Measurements from ENCODE around the gene NR3C1. TPM values are rescaled to one million over a fixed set of nuclear protein-coding genes. Genes with fewer than 3 reads are reported as not detected.

Gene NR3C1
- total RNA-seq, 2 experiments from 2014 or later: 52.7 to 55.6 TPM

DNA sequence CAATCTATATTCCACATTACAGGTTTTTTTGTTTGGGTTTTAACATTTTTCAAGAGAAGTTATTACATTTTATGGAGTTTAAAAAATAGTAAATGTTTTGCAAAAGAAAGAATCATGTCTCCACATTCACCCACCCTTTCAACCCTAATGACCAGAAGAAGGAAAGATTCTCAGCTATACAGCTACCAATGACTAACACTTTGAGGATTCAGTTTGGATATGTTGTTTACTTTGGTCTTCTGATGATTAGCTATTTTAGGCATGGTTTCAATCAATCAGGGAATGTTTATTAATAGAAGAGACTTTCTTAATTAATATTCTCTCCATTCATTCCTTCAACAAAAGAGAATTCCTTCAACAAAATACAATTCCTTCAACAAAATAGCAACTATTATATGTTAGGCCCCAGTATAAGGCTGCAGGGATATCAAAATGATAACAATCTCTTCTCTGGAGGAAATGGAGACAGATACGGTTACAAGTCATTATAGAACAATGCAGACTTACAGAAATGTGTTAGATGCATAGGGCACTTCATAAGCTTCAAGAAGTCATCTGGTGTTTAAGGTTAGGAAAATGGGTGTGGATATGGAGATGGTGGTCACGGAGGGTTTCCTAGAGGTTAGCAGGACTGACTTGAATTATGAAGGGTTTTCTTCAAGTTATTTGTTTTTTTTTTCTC, 9.3 kb upstream of the NR3C1 start:
- ATAC-seq: no peak
- DNase-seq: no peak
- Mint-ChIP-seq H3K4me1 (ENCODE audit: low read depth) (peaks cover 28% of the 10 kb centered on the region), H3K9me3 (no peaks in the 10 kb centered on the region), H3K36me3 (ENCODE audit: low read depth) (no peaks in the 10 kb centered on the region), H3K27ac (no peak overlapping the region), H3K27me3 (no peaks in the 10 kb centered on the region), H3K4me3 (no peak overlapping the region)
- ChIA-PET CTCF (interaction anchor here (0.9 to 1.8 kb wide), 2 partner anchors 12 to 26 kb away, joined by 3 to 4 read pairs; no protein-coding TSS in a partner anchor), POLR2A (interaction anchor here (2.0 kb wide), 1 partner anchor 8 kb away, joined by 8 read pairs; no protein-coding TSS in a partner anchor)
- intact Hi-C loops (cut with micrococcal nuclease): no loop called here
- TF ChIP-seq CTCF (IDR thresholded peaks at IDR 0.05): no peak

DNA sequence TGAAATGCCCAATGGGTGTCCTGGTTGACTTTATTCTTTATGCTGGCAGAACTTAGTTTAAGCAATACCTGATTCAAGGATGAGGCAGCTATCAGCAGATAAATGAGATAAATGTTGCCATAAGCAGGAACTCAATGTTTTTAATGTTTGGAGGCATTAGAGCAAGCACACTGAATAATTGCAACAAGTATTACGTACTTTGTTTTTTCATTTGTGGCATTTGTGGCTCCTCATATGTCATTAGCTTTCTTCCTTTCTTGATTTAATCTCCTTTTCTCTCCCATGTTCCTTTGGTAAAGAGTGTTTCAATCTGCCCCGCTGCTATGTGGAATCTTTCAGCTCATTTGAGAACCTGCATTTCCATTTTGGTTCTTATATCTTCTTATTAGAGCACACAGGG, 6.4 kb upstream of the NR3C1 start:
- no peak overlapping the region for H3K4me3 Mint-ChIP-seq
- ATAC-seq: no peak
- no peaks in the 10 kb centered on the region for H3K27me3 Mint-ChIP-seq
- intact Hi-C loops (cut with micrococcal nuclease): no loop called here
- ChIA-PET CTCF (no interaction called here), POLR2A (no interaction called here)
- H3K27ac Mint-ChIP-seq: no peak overlapping the region
- no peaks in the 10 kb centered on the region for H3K9me3 Mint-ChIP-seq
- no peak for TF ChIP-seq CTCF (IDR thresholded peaks at IDR 0.05)
- DNase-seq: no peak
- H3K36me3 Mint-ChIP-seq (ENCODE audit: low read depth): peaks cover 11% of the 10 kb centered on the region
- peaks cover 31% of the 10 kb centered on the region for H3K4me1 Mint-ChIP-seq (ENCODE audit: low read depth)

DNA sequence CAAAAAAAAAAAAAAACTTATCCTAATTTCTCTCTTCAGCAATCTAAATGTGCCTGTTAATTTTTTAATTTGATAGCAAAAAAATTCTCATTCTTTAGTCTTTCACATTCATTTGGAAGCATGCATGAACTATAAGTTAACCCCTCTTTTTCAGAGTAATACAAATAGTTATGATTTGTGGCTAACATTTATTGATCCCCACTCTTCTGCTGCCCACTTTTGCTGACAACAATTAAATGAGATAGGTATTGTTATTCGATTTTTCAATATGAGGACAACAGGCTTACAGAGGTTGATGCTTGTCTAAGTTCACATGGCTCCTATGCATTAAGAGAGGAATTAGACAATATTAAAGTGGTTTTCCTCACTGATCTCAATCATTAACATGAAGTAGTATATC, 2.9 kb upstream of the NR3C1 start:
- H3K9me3 Mint-ChIP-seq: no peaks in the 10 kb centered on the region
- DNase-seq: no peak
- peaks cover 18% of the 10 kb centered on the region for H3K36me3 Mint-ChIP-seq (ENCODE audit: low read depth)
- peak overlapping the region; percentile 95 for H3K27ac Mint-ChIP-seq
- no peaks in the 10 kb centered on the region for H3K27me3 Mint-ChIP-seq
- TF ChIP-seq CTCF (IDR thresholded peaks at IDR 0.05): no peak
- peaks cover 23% of the 10 kb centered on the region for H3K4me1 Mint-ChIP-seq (ENCODE audit: low read depth)
- ChIA-PET CTCF (no interaction called here), POLR2A (no interaction called here)
- no peak for ATAC-seq
- peak overlapping the region; percentile 90 for H3K4me3 Mint-ChIP-seq
- intact Hi-C loops (cut with micrococcal nuclease): no loop called here

DNA sequence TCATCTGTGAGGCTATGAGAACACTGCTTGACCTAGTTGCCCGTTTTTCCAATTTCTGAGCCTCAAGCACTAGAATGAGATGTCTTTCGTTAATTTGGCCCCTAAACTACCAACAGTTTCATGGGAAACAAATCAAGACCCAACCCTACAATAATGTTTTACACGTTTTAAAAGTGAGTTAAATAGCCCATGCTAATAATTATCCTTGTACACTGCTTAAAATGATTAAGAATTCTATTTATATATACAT, 2.3 kb upstream of the NR3C1 start:
- peaks cover 29% of the 10 kb centered on the region for H3K4me1 Mint-ChIP-seq (ENCODE audit: low read depth)
- ChIA-PET CTCF (no interaction called here), POLR2A (no interaction called here)
- no peaks in the 10 kb centered on the region for H3K9me3 Mint-ChIP-seq
- no peak for TF ChIP-seq CTCF (IDR thresholded peaks at IDR 0.05)
- peak overlapping the region; percentile 90 for H3K4me3 Mint-ChIP-seq
- H3K27ac Mint-ChIP-seq: peak overlapping the region; percentile 95
- no peak for ATAC-seq
- H3K36me3 Mint-ChIP-seq (ENCODE audit: low read depth): peaks cover 20% of the 10 kb centered on the region
- intact Hi-C loops (cut with micrococcal nuclease): no loop called here
- no peaks in the 10 kb centered on the region for H3K27me3 Mint-ChIP-seq
- DNase-seq: no peak

DNA sequence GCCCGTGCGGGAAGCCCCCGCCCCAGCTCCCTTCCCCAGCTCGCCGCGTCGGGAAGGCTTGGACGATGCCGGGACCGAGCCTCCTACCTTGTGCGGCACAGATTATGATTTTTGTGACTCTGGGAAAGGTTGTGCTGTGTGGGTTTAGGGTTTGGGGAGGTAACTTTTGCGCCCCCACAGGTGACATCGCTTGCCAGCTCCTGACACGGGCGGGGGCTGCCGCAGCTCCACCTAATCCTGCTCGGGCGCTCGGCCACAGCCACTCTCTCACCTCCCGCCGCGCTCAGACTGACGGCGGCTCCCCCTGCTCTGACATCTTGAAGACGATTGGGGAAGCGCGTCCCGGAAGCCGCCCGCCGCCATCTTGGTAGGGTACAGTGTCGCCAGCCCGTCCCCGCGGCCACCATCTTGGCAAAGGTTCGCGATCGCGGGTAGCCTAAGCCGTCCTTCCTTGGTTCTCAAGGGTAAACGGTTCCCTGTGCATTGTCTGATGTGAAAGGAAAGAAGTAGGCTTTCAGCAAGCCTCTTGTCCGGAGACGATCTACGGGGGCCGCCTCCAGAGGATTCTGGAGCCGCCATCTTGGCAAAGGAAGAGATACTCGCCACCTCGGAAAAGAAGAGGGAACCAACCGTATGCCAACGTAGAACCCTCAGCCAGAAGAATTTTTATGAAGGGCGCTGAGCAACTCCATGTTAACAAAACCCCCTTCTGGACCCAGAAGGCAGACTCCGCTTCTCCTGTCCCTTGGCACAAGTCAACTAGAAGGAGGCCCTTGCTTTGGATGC, 1.8 kb upstream of the NR3C1 start:
- H3K27me3 Mint-ChIP-seq: no peaks in the 10 kb centered on the region
- ChIA-PET CTCF (interaction anchor here (0.7 to 2.8 kb wide), 8 partner anchors 14 to 419 kb away, joined by 3 to 14 read pairs (median 4); no protein-coding TSS in a partner anchor), POLR2A (interaction anchor here (0.7 to 3.0 kb wide), 13 partner anchors 8 to 420 kb away, joined by 3 to 50 read pairs (median 4); no protein-coding TSS in a partner anchor)
- no peaks in the 10 kb centered on the region for H3K9me3 Mint-ChIP-seq
- intact Hi-C loops (cut with micrococcal nuclease): no loop called here
- DNase-seq: peak; percentile 94
- peak overlapping the region; percentile 90 for H3K4me3 Mint-ChIP-seq
- peak overlapping the region; percentile 95 for H3K27ac Mint-ChIP-seq
- H3K4me1 Mint-ChIP-seq (ENCODE audit: low read depth): peaks cover 34% of the 10 kb centered on the region
- peak; percentile 13 for TF ChIP-seq CTCF (IDR thresholded peaks at IDR 0.05)
- ATAC-seq: peak; percentile 55
- peaks cover 25% of the 10 kb centered on the region for H3K36me3 Mint-ChIP-seq (ENCODE audit: low read depth)
